Fibroblast of skin of right quadriceps (primary cell): ENCODE data around the gene NME3.

Experiments used
- DNase-seq: peaks from one replicate; pipeline ENCODE4 v3.0.0-alpha.2; 2013

Gene NME3

DNA sequence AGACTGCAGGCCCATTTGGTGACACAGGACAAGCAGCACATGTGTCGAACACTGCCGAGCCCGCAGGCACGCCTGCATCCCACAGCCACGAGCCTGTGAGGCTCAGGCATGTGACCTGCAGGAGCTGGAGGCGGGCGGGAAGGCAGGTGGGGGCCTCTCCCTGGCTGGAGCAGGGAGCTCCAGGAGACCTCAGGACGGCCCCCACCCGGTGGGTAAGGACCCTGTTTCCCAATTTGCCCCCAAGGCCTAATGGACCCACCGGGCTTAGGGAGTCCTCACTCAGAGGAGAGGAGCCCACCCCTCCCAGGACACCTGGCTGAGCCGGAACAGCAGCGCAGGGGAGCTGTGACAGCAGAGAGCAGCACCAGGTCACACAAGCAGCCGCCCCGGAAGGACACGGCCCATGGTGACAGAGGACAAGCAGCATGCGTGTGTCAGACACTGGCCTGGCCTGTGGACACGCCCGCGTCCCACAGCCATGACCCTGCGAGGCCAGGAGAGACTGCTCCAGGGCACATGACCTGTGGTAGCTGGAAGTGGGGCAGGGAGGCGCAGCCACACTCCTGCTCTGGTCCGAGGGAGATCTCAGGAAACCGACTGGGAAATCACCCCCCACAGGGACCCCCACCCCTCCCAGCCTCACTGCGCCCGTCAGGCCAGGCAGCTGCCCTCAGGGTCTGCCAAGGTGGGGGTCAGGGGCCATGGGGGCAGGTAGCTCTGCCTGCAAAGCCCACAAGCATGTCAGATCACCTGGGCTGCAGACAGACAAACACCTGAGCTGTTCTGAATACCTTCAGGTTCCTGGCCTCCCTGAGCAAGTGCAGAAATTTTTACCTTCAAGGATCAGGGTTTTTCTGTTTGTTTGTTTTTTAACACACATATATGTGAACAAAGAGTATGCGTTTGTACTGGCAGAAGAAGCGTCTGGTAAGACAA is 8.7 kb upstream of the NME3 start:
- DNase-seq: no peak

DNA sequence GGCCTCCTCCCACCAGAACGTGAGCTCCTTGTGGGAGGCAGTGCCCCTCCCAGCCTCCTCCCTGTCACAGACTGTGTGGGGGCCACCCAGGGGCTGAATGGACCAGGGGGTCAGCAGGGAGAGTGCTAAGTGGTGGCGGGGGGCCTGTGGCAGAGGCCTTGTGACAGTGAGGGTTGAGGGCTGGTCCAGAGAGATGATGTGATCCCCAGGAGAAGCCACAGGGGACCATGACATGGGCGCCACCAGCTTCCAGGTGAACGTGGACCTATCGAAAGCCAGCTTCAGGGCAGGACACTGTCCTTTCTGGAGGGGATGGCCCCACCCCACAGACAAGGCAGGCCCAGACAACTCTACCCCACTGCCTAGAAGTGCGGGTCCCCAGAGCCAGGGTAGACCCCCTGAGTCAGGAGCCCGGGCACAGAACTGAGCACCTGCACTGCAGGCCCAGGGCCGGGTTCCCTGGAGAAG is 7.9 kb upstream of the NME3 start:
- no peak for DNase-seq

DNA sequence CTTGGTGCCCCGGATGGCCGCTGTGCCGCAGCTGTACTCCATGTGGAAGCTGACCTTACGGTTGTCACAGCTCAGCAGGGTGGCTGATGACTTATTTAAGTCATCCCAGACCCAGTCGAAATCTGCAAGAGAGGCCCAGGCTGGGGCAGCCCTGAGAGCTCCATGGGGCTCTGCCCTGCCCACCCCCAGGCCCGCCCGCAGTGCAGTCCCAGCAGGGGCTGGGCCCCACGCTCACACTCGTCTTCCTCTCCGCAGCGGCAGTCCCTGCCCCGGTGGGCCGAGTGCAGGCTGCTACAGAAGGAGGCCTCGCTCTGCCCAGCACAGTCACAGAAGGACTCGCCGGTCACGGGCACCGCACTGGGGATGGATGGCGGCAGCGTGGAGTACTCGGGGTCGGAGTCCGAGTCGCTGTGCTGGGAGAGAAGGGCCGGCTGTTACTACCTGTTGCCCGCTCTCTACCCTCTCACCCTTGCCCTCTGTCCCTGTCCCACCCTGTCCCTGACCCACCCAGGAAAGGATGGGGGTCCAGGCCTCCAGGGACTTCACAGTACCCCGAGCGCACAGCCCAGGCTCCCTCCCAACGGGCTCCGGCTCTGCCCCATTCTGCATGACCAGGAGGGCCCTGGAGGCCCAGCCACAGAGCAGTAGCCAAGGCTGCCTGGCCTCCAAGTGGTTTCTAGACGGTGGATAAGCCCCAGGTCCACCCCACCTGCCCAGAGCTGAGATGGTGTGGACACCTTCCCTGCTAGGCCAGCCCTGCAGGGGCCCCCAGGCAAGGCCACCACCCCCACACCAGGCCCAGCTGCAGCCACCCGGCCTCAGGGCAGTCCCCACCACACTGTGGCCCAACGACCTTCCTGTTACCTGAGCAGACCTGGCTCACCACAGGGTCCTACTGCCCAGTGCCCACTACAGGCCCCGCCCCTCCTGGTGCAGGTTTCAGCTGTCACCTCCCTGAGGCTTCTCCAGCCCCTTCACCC is 7.1 kb upstream of the NME3 start:
- no peak for DNase-seq

DNA sequence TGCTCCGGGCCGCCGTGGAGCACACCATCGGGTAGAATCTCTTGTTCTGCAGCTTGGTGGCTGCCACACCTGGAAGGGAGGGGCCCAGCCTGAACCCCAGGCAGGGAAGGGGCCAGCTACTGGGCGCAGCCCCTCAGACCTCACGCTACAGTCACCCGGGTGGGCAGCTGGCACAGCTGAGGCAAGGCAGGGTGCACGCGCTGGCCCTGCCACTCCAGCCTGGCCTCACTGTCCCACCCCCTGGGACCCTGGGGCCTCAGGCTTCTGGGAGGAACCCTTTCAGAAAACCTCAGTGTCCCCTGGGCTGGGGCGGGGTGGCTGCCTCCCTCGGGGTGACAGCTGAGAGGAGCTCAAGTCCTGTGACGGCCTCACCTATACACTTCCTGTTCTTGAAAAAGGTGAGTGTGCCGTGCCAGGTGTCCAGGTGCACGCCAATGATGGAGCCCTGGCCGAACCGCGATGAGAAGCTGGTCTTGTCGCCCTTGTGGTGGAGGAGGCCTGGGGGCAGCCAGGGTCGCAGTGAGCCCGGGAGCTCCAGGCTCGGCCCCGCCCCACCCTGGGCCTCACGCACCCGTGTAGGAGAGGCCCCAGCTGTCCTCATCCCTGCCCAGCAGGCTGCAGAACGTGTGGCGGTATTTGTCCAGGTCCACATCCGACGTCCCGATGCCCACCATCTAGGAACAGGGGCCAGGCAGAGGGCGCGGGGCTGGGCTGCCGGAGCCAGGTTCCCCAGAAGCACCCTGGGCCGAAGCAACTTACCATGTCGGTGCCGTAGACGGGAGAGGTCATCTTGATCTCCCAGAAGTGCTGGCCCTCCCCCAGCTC is 6.2 kb upstream of the NME3 start:
- DNase-seq: no peak

DNA sequence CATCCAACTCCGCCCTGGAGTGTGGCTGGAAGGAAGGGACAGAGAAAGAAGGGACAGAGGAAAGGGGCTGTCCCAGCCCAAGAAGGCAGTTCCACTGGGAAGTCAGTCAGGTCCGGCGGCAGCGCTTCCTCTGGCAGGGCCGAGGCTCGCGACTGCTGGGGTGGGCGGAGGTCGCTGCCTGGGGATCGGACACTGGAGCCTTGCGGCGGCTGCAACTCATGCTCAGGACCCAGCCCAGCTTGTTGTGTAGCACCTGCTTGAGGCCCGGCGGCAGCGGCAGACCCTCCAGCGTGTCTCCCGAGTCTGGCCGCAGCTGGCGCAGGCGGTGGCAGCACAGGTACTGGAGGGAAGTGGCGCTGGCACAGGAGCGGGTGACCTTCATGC is 5.6 kb upstream of the NME3 start:
- no peak for DNase-seq

DNA sequence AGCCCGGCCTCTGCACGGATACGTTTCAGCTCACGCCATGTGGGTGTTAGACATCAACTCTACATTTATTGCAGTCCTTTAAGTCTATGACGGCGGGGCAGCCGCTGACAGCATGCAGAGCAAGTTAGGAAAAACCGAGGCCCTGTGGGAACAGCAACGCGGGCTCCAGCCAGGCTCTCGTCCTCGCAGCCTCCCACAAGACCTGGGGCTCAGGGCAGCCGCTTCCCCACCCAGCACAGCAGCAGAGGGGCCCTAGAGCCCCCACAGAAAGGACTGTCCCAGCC is 5.3 kb upstream of the NME3 start:
- DNase-seq: no peak

DNA sequence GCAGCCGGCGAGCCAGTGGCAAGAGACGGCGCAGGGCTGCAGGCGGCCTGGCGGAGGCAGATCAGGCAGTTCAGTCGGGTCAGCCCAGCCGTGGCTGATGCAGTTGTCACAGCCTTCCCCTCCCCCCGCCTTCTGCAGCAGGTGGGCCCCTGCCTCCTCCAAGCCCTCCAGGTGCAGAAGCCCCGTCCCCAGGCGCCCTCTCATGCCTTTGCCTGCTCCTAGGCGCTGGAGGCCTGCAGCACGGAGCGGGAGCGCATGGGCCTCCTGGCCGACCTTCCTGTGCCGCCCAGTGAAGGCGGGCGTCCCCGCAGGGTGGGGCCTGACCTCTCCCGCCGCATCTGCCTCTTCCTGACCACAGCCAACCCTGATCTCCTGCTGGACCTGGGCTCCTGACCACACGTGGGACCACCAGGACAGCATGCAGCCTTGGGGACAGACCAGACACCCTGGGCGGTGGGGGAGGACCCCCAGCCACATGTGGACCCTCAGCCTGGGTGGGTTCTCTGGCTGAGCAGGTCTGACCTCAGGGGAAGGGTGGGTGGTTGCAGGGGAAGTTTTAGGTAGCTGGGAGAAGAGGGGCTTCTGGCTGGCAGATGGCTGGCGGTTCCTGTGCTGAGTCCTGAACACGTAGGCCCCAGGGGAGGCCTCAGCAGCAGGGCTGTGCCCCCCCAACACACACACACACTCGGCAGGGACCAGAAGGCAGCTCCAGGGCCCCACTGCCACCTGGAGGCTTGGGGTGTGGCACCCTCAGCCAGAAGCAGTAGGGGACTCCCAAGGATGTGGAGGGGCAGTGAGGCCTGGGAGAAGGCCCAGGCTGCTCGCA is 4.7 kb upstream of the NME3 start:
- no peak for DNase-seq

DNA sequence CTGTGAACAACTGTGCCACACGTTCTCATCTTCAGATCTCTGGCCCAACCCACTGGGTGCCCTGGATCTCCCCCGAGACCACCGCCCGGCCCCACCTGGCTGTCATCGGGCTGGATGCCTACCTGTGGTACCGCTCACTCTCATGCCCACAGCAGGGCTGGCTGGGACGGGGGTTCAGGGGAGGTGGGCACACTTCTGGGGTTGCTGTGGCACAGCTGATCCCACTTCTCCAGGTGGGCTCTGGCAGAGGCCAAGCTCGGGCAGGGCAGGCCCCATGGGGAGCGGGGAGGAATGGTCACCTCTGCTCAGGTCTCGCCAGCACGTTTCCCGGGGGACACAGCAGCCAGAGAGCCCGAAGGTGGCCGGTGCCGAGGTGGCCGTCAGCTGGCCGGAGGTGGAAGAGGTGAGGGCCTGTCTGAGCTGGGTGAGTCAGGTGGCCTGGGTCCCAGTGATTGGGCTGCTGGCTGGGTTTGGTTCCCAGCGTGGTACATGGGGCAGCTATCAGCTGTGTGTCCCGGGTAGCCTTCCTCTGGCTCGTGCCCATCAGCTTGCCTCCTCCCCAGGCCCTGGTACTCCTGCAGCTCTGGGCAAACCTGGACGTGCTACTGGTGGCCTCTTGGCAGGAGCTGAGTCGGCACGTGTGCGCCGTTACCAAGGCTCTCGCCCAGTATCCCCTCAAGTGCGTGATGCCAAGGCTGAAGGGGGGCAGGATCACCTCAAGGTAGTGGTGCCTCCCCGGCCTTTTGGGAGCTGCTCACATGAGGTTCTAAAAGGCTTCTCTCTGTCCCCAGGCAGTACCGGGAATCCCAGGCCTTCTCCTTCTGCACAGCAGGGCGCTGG is 3.9 kb upstream of the NME3 start:
- DNase-seq: no peak

DNA sequence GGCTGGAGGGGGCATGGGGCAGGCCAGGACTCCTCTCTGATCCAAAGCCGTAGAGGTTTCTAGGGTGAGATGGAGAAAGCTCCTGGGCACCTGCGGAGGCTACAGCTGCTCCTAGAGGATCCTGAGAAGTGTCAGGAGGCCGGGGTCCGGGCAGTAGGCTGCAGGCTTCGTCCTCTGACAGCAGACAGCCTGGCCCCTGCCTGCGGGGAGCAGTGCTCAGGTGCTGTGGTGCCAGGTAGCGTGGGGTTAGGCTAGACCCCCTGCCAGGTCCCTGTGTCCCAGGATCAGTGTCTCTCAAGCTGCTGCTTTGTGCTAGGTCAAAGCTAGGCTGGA is 3.1 kb upstream of the NME3 start:
- DNase-seq: no peak

DNA sequence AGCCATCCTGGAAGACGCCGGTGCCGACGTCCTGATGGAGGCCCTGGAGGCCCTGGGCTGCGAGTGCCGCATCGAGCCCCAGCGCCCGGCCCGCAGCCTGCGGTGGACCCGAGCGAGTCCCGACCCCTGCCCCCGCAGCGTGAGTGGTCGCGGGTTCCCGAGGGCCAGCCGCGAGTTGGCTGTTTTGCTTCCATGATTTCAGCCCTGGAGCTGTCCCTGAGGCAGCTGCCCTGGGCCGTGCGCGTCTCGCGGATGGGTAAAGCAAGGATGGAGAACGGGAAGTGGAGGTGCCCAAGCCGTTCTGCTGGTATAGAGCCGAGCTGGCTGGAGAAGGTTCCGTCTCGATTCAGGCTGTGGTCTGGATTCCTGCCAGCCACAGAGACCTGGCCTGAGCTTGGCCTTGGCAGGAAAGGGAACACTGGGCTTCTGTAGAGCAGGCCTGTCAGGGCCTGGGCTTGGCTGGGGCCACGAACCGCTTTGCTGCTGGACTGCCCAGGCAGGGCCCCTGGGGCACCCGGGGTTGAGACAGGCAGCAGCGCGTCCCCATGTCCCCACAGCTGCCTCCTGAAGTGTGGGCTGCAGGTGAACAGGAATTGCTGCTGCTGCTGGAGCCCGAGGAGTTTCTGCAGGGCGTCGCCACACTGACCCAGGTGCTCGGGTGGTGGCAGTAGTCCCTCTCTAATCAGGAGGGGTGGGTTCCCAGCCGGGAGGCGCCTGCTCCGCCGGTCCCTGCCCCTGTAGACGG is 2.5 kb upstream of the NME3 start:
- DNase-seq: no peak

DNA sequence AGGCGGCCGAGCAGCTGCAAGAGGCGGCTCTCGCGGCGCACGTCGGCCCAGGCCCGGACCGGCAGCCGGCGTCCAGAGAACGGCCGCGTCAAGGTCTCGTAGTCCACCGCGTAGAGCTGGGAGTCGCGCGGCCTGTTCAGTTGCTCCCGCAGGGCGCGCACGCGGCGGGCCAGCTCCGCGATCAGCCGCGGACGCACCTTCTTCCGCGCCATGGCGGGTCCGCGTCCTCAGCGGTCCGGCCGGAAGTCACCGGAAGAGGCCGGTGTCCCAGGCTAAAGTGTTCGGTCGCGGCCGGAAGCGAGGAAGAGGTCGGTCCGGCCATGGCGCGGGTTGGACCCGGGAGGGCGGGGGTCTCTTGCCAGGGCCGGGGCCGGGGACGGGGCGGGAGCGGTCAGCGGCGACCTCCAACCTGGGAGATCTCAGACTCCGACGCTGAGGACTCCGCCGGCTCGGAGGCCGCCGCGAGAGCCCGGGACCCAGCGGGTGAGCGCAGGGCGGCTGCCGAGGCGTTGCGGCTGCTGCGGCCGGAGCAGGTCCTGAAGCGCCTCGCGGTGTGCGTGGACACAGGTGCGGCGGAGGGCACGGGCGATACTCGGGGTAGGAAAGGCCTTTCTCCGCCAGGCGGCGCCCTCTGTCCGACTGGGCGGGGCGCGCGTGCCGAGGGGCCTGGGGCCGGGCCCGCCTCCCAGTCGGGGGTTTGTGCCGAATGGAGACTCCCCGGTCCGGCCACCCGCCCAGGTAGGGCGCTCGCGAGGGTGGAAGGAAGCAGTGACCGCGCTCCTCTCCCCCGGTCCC is 1.8 kb upstream of the NME3 start, which contains the start of gene MRPS34:
Gene MRPS34 (minus strand): TSS at position 227 of the 795 bp plus-strand sequence. CDS start 15 bp downstream, at position 212.
- peak; percentile 78 for DNase-seq

DNA sequence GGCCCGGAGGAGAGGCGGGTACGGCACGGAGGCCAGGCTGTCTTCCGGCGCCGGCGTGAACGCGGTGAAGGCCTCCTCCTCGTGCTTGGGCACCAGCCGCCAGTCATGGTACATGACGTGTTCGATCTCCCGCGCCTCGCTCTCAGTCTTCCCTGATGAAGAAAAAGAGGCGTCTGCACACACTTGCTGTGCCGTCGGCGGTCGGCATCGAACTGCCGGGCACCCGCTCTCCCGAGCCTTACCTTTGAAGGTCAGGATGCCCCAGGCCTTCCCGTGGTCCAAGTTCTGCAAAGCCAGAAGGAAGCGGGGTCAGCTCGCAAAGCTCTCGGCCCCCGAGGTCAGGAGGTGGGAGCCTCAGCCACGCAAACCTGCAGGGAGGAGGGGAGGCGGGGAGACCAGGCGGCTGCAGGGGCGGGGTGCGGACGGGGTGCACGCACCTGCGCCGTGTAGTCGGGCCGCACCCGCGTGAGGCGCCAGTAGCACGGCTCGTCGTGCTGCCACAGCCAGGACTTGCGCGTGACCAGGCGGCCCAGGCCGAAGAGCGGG is 1.1 kb upstream of the NME3 start, which contains the start of gene EME2:
Gene EME2 (plus strand): TSS at position 449 of the 546 bp plus-strand sequence. CDS start 418 bp downstream, outside the sequence.
- no peak for DNase-seq

DNA sequence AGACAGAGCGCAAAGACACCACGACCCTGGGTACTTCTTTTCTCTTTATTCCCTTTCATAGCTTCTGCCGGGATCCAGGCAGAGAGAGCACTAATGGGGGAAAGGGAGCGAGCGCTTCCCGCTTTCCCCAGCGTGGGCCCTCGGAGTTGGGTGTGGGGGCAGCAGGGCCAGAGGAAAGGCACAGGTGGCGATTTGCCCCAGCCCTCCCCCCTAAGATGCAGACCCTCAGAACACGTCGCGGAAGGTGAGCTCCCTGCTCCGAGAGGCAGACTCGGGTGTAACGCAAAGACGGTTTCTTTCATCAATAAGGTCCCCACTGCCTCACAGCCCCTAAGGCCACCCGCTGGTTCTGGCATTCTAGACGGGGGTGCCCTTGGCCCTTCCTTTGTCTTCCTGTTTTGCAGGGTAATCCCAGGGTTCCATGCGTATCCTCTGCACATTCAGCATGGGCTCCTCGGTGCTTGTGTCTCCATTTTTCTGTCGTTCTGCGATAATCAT is 570 bp upstream of the NME3 start:
- DNase-seq: no peak

DNA sequence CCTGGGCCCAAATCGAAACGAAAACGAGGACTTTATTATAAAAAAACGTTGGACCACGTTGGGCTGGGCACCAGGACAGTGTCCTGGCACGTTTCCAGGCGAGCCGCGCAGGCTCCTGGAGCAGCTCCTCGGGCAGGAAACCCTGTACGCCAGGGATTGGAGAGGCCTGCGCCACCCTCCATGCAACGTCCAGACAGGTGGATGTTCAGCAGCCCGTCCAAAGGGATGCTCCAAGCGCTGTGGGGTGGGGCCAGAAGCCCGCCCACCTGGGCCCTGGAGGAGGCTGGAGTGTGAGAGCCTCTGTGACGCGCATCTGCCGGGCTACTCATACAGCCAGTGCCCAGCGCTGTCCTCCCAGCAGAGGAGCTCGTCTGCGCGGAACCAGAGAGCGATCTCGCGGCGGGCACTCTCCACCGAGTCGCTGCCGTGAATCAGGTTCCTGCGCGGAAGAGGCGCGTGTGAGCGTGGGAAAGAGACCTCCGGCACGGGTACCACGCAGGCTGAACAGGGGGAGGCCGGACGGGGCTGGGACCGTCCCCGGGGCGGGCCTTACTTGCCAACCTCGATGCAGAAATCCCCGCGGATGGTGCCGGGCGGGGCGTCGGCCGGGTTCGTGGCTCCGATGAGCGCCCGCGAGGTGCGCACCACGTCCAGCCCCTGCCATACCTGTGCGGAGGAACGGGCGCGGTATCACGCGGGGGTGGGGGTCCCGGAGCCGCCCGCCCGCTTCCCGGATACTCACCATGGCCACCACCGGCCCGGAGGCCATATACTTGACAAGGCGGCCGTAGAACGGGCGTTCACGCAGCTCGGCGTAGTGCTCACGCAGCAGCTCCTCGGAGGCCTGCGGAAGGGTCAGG is 785 bp downstream of the NME3 start:
- peak; percentile 39 for DNase-seq

DNA sequence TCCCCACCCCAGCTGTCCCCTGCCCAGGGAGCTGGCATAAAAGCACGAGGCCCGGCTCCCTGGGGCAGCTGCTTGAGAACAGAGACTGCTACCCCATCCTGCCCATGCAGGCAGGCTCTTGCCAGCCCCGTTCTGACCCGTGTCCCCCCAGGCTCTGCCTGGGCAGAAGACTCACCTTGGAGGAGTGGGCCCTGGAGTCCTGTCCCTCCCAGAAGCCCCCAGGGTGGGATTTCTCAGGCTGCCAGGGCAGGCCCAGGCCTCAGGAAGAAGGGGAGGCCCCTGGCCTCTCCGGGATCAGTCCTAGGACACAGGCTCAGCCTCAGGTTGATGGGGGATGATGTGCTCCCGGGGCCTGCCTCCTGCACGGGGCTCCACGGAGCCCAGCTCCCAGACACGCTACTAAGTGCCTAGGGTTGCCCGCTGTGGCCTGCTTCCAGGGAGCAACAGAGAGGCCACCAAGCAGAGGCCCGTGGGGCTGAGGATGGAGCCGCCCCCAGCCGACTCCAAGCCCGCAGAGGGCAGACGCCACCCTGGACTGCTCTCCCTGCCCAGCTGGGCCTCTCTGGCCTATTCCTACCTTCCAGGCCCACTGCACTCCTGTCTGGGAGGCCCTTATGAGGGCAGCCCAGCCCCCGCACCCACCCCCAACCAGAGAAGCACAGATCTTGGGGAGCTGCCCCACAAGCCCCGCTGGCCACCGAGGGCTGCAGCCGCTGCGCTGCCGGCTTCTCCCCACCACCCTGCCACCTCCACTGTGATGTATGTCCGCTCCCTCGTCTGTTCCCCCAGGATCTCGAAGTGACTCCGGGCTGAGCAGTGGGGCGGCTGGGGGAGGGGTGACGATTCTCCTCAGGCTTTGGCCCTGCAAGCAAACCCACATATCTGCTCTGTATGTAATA is 1.7 kb downstream of the NME3 start:
- DNase-seq: no peak

DNA sequence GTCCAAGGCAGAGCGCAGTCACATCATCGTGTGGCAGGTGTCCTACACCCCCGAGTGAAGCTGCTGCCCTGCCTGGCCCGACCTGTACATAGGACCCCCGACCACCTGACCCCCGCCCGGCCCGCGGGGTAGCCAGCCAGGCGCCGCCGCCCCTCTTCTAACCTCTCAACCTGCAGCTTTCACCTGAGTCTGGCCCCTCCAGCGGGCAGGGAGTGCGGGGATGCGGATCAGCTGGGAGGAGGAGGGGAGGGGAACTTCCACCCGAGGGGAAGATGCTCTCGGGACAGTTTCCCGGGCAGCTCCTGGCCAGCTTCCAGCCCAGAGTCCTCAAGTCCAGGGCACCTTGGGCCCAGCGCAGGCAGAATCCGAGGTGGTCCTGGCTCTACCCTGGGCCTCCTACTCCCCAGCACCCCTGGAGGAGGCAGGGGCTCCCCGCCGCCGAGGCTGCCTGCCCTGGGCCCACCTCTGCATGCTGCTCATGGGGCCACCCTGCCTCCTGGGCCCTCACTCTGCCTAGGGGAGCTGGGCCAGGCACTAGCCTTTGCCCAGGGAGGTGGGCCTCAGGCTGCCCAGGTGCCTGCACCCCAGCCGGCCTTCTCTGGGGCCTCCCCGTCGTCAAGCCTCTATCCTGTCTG is 2.5 kb downstream of the NME3 start:
- no peak for DNase-seq
